OCI-LY1 (cell line): Measurements from ENCODE around the gene NSDHL.

Experiments
- H2AFZ ChIP-seq: fragments of 200-600 bp; sonication (generic), shearing (Covaris generic); 2 replicates; pipeline ENCODE4 v1.6.0; 2014; ENCODE audit warnings: antibody characterized with exemption, mild to moderate bottlenecking, low read length
- H3F3A ChIP-seq: fragments of 200-600 bp; sonication (generic), shearing (Covaris generic); 2 replicates; pipeline ENCODE4 v1.6.0; 2014; ENCODE audit warnings: mild to moderate bottlenecking, antibody characterized with exemption, low read length, moderate library complexity; ENCODE audit not compliant: insufficient read depth
- H3K27ac ChIP-seq: fragments of 200-600 bp; sonication (generic); 2 replicates; pipeline ENCODE4 v1.5.1; 2014; ENCODE audit warnings: low read length, mixed run types, mild to moderate bottlenecking, low read depth; ENCODE audit not compliant: poor library complexity, severe bottlenecking
- H3K27me3 ChIP-seq: fragments of 200-600 bp; sonication (generic); 2 replicates; pipeline ENCODE4 v1.6.0; 2014; ENCODE audit warnings: antibody characterized with exemption, mild to moderate bottlenecking, low read length, moderate library complexity; ENCODE audit not compliant: insufficient read depth
- H3K36me3 ChIP-seq: fragments of 200-600 bp; sonication (generic); 2 replicates; pipeline ENCODE4 v1.6.1; 2014; ENCODE audit warnings: mild to moderate bottlenecking, antibody characterized with exemption, low read length, moderate library complexity, mixed read lengths; ENCODE audit not compliant: insufficient read depth
- H3K4me1 ChIP-seq: fragments of 200-600 bp; sonication (generic); 2 replicates; pipeline ENCODE4 v1.5.1; 2014; ENCODE audit warnings: mild to moderate bottlenecking, low read length, moderate library complexity; ENCODE audit not compliant: insufficient read depth, severe bottlenecking
- H3K4me2 ChIP-seq: fragments of 200-600 bp; sonication (generic), shearing (Covaris generic); 2 replicates; pipeline ENCODE4 v1.6.1; 2014; ENCODE audit warnings: low read length
- H3K4me3 ChIP-seq: fragments of 200-600 bp; sonication (generic); 2 replicates; pipeline ENCODE4 v1.5.1; 2014; ENCODE audit warnings: low read length, low read depth, mild to moderate bottlenecking, mixed read lengths; ENCODE audit not compliant: poor library complexity, severe bottlenecking
- H3K79me2 ChIP-seq: fragments of 200-600 bp; shearing (Covaris generic); 2 replicates; pipeline ENCODE4 v1.6.1; 2016; ENCODE audit warnings: mixed run types, low read length, mixed read lengths; ENCODE audit not compliant: insufficient read depth
- H3K9ac ChIP-seq: fragments of 200-600 bp; sonication (generic), shearing (Covaris generic); 2 replicates; pipeline ENCODE4 v1.6.1; 2014; ENCODE audit warnings: mild to moderate bottlenecking, low read length, mixed read lengths
- H3K9me2 ChIP-seq: fragments of 200-600 bp; sonication (generic), shearing (Covaris generic); 2 replicates; pipeline ENCODE4 v1.6.1; 2014; ENCODE audit warnings: low read depth, mild to moderate bottlenecking, low read length, mixed read lengths
- H3K9me3 ChIP-seq: fragments of 200-600 bp; shearing (Covaris generic); 2 replicates; pipeline ENCODE4 v1.6.1; 2014; ENCODE audit warnings: low read length, mixed read lengths
- H4K20me1 ChIP-seq: fragments of 200-600 bp; sonication (generic), shearing (Covaris generic); 2 replicates; pipeline ENCODE4 v1.6.0; 2016; ENCODE audit warnings: mild to moderate bottlenecking, low read length; ENCODE audit not compliant: insufficient read depth
- EZH2 ChIP-seq: fragments of 200-600 bp; sonication (generic), shearing (Covaris generic); IDR thresholded peaks from 2 replicates; pipeline ENCODE4 v1.8.0; 2017; ENCODE audit warnings: borderline replicate concordance, mixed run types, mild to moderate bottlenecking, antibody characterized with exemption, low read length, moderate library complexity, mixed read lengths
- TF ChIP-seq, protein P1 (sequence below): fragments of 200-600 bp; sonication (generic), shearing (Covaris generic); IDR thresholded peaks from 2 replicates; pipeline ENCODE4 v1.5.1; 2017; ENCODE audit warnings: mild to moderate bottlenecking, antibody characterized with exemption, low read length, moderate library complexity, mixed read lengths

Gene NSDHL

DNA sequence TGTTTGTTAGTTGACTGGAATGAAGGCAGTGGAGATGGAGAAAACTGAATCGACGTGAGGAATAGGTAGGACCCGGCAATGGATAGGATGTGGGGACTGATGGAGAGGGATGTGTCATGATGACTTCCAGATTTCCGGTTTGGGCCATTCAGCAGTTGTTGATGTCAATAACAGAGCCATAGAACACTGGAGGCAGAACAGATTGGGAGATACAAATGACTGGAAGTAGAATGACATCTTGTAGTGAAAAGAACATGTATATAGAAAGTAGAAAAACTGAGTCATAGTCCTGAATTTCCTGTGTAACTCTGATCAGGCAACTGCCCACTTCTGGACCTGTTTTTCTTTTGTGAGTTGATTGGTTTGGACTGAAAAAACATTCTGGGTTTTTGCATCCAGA lies 24.8 kb upstream of the NSDHL start:
- H3K4me2 ChIP-seq: no peak overlapping the region
- H3K9me2 ChIP-seq: no peaks in the 10 kb centered on the region
- no peak overlapping the region for H3K9ac ChIP-seq
- no peaks in the 10 kb centered on the region for H3K79me2 ChIP-seq
- H3K4me1 ChIP-seq: no peaks in the 10 kb centered on the region
- no peaks in the 10 kb centered on the region for H4K20me1 ChIP-seq
- H2AFZ ChIP-seq: no peak overlapping the region
- no peak overlapping the region for H3K4me3 ChIP-seq
- H3F3A ChIP-seq: no peaks in the 10 kb centered on the region
- H3K27me3 ChIP-seq: no peaks in the 10 kb centered on the region
- H3K9me3 ChIP-seq: no peaks in the 10 kb centered on the region
- no peak overlapping the region for H3K27ac ChIP-seq
- H3K36me3 ChIP-seq: no peaks in the 10 kb centered on the region
- no peak for TF ChIP-seq EZH2
- TF ChIP-seq, protein P1, sequence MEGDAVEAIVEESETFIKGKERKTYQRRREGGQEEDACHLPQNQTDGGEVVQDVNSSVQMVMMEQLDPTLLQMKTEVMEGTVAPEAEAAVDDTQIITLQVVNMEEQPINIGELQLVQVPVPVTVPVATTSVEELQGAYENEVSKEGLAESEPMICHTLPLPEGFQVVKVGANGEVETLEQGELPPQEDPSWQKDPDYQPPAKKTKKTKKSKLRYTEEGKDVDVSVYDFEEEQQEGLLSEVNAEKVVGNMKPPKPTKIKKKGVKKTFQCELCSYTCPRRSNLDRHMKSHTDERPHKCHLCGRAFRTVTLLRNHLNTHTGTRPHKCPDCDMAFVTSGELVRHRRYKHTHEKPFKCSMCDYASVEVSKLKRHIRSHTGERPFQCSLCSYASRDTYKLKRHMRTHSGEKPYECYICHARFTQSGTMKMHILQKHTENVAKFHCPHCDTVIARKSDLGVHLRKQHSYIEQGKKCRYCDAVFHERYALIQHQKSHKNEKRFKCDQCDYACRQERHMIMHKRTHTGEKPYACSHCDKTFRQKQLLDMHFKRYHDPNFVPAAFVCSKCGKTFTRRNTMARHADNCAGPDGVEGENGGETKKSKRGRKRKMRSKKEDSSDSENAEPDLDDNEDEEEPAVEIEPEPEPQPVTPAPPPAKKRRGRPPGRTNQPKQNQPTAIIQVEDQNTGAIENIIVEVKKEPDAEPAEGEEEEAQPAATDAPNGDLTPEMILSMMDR: no peak

DNA sequence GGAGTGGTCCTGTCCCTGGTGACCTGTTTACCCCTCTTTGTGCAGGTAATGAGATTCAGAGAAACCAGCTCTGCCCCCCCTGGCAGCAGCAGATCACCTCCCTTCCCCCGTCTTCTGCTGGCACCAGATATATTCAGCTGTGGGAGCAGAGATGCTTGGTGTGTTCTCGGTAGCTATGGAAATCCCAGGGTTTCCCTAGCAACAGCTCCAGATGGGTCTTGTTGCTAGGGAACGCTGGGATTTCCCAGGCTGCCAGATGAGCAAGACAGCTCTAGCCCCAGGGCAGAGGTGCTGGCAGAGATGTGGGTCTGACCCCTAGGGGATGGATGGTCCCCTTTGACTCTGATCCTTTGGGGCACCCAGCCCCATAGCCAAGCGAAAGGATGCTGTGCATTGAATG lies 20.5 kb upstream of the NSDHL start:
- Histone ChIP-seq H3K9me2 (no peaks in the 10 kb centered on the region), H3K79me2 (no peaks in the 10 kb centered on the region), H3K4me3 (no peak overlapping the region), H3K9ac (no peak overlapping the region), H3K36me3 (no peaks in the 10 kb centered on the region), H3F3A (no peaks in the 10 kb centered on the region), H3K9me3 (no peaks in the 10 kb centered on the region), H4K20me1 (no peaks in the 10 kb centered on the region), H3K27me3 (no peaks in the 10 kb centered on the region), H3K4me2 (no peak overlapping the region), H3K27ac (no peak overlapping the region), H2AFZ (no peak overlapping the region), H3K4me1 (no peaks in the 10 kb centered on the region)
- no peak for TF ChIP-seq EZH2
- TF ChIP-seq, protein P1: no peak

DNA sequence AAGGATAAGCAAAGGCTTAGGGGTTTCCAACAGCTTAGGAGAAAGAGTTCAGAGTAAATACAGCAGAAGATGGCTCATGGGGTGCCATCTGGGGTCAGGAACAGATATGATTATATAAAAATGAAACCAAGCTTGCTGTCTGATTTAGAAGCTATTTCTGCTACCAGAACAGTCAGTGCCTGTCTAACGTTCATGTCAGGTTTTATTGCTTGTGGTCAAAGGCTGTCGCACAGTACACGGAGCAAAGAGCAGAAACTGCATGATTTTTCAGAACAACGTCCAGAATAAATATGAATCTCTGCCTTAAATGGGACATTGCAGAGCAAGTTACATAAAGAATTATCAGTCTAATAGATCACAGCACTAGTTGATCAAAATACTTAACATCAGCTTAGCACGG lies 17.7 kb upstream of the NSDHL start:
- H3F3A ChIP-seq: no peaks in the 10 kb centered on the region
- H3K9me3 ChIP-seq: no peaks in the 10 kb centered on the region
- no peak overlapping the region for H2AFZ ChIP-seq
- TF ChIP-seq EZH2: no peak
- TF ChIP-seq, protein P1: no peak
- H3K4me2 ChIP-seq: no peak overlapping the region
- no peak overlapping the region for H3K9ac ChIP-seq
- no peaks in the 10 kb centered on the region for H3K27me3 ChIP-seq
- H3K9me2 ChIP-seq: no peaks in the 10 kb centered on the region
- H3K4me1 ChIP-seq: no peaks in the 10 kb centered on the region
- no peaks in the 10 kb centered on the region for H4K20me1 ChIP-seq
- no peaks in the 10 kb centered on the region for H3K79me2 ChIP-seq
- no peak overlapping the region for H3K27ac ChIP-seq
- no peak overlapping the region for H3K4me3 ChIP-seq
- H3K36me3 ChIP-seq: no peaks in the 10 kb centered on the region
